IPS-20b (cell line): ENCODE measurements around the gene REV3L.

ENCODE experiments used
- H3K27ac ChIP-seq: one replicate; pipeline ENCODE4 v1.5.1; 2013; ENCODE audit warnings: low read length
- H3K27me3 ChIP-seq: 2 replicates; pipeline ENCODE4 v1.6.1; 2013; ENCODE audit warnings: mild to moderate bottlenecking, low read length, inconsistent platforms; ENCODE audit not compliant: insufficient read depth
- H3K36me3 ChIP-seq: 2 replicates; pipeline ENCODE4 v1.6.1; 2013; ENCODE audit warnings: low read depth, mild to moderate bottlenecking, inconsistent platforms, low read length, moderate library complexity; ENCODE audit not compliant: insufficient read depth
- H3K4me1 ChIP-seq: 2 replicates; pipeline ENCODE4 v1.6.1; 2013; ENCODE audit warnings: mild to moderate bottlenecking, control low read depth, inconsistent platforms, low read length, moderate library complexity; ENCODE audit not compliant: insufficient read depth
- H3K4me3 ChIP-seq: 2 replicates; pipeline ENCODE4 v1.5.1; 2013; ENCODE audit warnings: mild to moderate bottlenecking, low read length, inconsistent platforms
- H3K9ac ChIP-seq: 2 replicates; pipeline ENCODE4 v1.6.1; 2013; ENCODE audit warnings: low read depth, mild to moderate bottlenecking, inconsistent platforms, low read length, moderate library complexity
- H3K9me3 ChIP-seq: 2 replicates; pipeline ENCODE4 v1.6.1; 2013; ENCODE audit warnings: mild to moderate bottlenecking, low read depth, low read length, inconsistent platforms; ENCODE audit not compliant: insufficient read depth

Gene REV3L

DNA sequence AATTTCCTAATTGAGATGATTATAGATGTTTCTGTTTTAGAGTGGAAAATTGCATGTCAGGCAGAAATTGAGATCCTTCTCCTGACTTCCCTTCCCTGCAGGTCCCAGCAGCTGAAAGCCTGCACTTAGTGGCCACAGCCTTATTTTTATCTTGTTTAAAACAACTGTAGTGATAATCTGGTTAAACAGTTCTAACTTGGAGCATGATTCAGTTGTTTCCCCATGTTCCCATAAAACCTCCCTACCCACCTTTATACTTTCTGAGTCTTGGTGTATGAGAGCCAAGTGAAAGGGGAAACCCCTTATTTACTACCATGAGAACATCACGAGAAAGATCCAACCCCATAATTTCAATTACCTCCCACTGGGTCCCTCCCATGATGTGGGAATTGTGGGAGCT lies 200.5 kb downstream of the REV3L start:
- no peak overlapping the region for H3K27ac ChIP-seq
- H3K4me1 ChIP-seq: 0 out of 2 replicates have a peak, but pooled peaks cover 3% of the 10 kb centered on the region
- peaks cover 8% of the 10 kb centered on the region for H3K9me3 ChIP-seq
- no peaks in the 10 kb centered on the region for H3K27me3 ChIP-seq
- H3K9ac ChIP-seq: no peak overlapping the region
- H3K4me3 ChIP-seq: no peak overlapping the region
- peaks cover 35% of the 10 kb centered on the region for H3K36me3 ChIP-seq

DNA sequence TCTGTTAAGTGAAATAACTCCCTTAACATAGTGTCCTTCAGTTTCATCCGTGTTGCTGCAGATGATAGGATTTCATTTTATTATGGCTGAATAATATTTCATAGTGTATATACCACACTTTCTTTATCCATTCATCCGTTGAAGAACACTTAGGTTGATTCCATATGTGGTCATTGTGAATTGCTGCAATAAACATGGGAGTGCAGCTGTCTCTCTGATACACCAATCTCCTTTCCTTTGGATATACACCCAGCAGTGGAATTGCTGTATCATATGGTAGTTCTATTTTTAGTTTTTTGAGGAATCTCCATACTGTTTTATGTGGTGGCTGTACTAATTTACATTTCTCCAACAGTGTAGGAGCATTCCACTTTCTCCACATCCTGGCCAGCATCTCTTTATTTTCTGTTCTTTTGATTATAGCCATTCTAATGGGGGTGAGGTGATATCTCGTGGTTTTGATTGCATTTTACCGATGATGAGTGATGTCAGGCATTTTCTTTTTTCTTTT lies 202.5 kb downstream of the REV3L start:
- Histone ChIP-seq H3K27ac (no peak overlapping the region), H3K36me3 (peaks cover 53% of the 10 kb centered on the region), H3K27me3 (no peaks in the 10 kb centered on the region), H3K9ac (no peak overlapping the region), H3K4me3 (no peak overlapping the region), H3K9me3 (peaks cover 8% of the 10 kb centered on the region), H3K4me1 (no peaks in the 10 kb centered on the region)

DNA sequence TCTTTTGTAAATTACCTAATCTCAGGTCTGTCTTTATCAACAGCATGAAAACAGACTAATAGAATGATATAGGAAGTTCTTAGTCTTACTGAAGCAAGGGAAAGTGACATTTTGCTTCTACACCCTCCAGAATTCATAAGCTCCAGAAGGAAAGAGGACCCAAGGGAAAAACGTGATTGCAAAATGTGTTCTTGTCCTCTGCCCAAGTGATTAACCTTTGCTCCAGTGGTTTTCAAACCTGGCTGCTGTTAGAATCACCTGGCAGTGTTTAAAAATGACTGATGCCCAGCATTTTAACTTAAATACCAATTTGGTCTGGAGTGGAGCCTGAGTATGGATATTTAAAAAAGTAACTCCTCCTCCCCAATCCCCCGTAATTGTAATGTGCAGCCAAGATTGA lies 204.3 kb downstream of the REV3L start:
- Histone ChIP-seq H3K9me3 (peaks cover 8% of the 10 kb centered on the region), H3K9ac (no peak overlapping the region), H3K27me3 (no peaks in the 10 kb centered on the region), H3K4me1 (no peaks in the 10 kb centered on the region), H3K4me3 (no peak overlapping the region), H3K27ac (no peak overlapping the region), H3K36me3 (peaks cover 63% of the 10 kb centered on the region)

DNA sequence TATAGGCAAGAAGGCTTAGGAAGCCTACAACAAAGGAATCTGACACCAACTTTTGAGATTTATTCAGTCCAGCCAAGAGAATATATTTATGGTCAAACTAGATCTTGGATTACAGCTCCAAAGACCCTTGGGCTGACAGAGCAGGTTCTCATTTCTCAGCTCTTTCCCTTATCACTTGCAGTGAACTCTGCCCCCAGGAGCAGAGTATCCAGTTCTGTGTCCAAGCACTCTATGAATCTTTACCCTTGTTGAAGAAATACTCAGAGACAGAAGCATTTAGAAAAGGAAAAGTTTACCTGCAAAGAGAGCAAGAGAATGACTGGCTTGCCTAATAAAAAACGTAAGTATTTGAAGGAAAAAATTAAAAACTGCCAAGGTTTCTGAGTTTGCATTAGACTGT lies 205.2 kb downstream of the REV3L start:
- Histone ChIP-seq H3K9ac (no peak overlapping the region), H3K36me3 (peaks cover 70% of the 10 kb centered on the region), H3K27ac (no peak overlapping the region), H3K9me3 (peaks cover 5% of the 10 kb centered on the region), H3K27me3 (no peaks in the 10 kb centered on the region), H3K4me3 (no peak overlapping the region), H3K4me1 (no peaks in the 10 kb centered on the region)

DNA sequence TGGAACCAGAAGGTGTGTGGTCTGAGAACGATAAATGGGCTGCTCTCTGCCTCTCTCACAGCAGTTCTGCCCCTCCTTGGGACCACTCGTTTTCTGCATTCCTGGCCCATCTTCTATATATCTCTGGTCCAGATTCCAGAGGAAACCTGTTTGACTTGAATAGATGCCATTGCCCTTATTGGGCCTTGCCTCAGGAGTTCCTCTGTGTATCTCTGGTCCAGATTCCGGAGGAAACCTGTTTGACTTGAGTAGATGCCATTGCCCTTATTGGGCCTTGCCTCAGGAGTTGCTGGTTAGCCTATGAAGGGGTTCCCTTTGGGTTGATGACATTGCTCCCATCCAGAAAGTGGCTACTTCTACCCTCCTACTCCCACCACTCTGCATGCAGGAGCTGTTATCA lies 206.3 kb downstream of the REV3L start:
- H3K4me1 ChIP-seq: no peaks in the 10 kb centered on the region
- H3K9me3 ChIP-seq: no peaks in the 10 kb centered on the region
- H3K36me3 ChIP-seq: peaks cover 65% of the 10 kb centered on the region

DNA sequence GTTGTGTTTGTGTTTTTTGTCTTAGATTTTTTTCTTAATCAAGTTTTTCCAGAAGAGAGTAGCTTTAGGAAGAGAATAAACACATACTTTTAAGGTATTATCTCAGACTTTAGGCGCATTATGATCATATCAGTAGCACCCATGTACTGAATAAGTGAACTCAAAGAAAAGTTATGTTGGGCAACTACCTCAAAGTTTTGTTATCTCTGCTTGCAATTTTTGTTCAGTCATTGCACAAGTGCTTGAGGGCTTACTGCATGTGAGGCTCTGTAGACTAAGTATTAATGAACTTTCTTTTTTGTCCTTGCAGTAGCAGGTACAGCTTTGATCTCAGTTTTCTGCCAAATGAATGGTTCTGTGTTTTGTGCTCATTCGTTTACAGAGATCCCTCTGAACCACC lies 206.7 kb downstream of the REV3L start:
- Histone ChIP-seq H3K4me1 (no peaks in the 10 kb centered on the region), H3K36me3 (peaks cover 65% of the 10 kb centered on the region), H3K27ac (no peak overlapping the region), H3K4me3 (no peak overlapping the region), H3K9me3 (no peaks in the 10 kb centered on the region), H3K9ac (no peak overlapping the region), H3K27me3 (no peaks in the 10 kb centered on the region)

More for the DNA sequence above, 206.3 kb downstream of the REV3L start:
- Histone ChIP-seq H3K27me3 (no peaks in the 10 kb centered on the region), H3K9ac (no peak overlapping the region), H3K4me3 (no peak overlapping the region), H3K27ac (no peak overlapping the region)

DNA sequence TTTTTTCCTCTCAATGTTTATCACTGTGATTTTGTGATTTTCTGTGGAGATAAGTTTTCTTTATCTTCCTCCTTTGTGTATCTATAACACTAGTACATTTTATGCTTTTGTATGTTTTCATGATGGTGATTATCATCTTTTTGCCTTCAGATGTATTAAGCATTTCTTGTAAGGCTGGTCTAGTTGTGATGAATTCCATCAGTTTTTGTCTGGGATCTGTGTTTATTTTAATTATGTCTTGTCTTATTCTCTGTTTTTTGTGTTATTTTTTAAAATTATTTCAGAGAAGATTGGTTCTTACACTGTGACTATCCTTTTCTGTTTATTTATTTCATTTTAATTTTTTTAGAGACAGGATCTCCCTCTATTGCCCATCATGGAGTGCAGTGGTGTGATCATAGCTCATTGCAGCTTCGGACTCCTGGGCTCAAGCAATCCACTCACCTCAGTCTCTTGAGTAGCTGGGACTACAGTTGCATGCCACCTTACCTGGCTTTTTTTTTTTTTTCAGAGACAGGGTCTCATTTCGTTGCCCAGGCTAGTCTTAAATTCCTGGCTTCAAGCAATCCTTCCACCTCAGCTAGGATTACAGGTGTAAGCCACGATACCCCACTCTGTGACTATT lies 208.3 kb downstream of the REV3L start:
- no peak overlapping the region for H3K27ac ChIP-seq
- H3K27me3 ChIP-seq: no peaks in the 10 kb centered on the region
- no peaks in the 10 kb centered on the region for H3K9me3 ChIP-seq
- no peaks in the 10 kb centered on the region for H3K4me1 ChIP-seq
- H3K4me3 ChIP-seq: no peak overlapping the region
- peaks cover 60% of the 10 kb centered on the region for H3K36me3 ChIP-seq
- no peak overlapping the region for H3K9ac ChIP-seq

DNA sequence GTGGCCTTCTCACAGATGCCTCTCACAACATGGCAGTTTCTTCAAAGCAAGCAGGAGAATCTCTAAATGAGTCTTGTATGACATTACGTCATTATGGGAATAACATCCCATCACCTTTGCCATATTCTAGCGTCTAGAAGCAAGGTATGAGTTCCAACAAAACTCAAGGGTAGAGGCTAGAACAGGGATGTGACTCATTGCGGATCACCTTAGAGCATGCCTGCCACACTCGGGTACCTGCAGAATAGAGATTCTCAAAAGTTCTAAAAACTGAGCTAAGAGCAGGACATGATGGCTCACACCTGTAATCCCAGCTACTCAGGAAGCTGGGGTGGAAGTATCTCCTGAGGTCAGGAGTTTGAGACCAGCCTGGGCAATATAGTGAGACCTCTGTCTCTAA lies 212.9 kb downstream of the REV3L start:
- H3K9ac ChIP-seq: no peak overlapping the region
- no peak overlapping the region for H3K27ac ChIP-seq
- H3K36me3 ChIP-seq: peaks cover 53% of the 10 kb centered on the region

DNA sequence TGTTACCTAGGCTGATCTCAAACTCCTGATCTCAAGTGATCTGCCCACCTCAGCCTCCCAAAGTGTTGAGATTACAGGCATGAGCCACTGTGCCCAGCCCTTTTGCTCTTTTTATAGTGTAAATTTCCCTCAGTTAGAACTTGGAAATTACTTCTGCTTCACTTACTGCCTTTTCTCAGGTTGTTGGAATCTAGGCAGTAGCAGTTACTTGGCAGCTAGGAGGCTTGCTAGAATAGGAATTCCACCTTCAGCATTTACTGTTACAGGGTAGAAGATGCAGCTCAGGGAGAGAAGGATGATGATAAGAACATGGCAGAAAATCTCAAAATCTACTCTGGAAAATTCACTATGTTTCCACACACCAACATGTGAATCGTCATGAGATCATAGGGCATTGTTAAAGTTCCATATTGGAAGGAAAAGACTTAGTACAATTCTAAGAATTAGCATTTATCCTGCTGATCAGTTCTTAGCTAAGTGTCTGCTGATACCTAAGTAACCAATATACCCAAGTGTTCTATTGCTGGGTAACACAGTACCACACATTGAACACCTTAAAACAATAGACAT lies 213.5 kb downstream of the REV3L start:
- H3K9me3 ChIP-seq: no peaks in the 10 kb centered on the region
- no peaks in the 10 kb centered on the region for H3K4me1 ChIP-seq
- peaks cover 47% of the 10 kb centered on the region for H3K36me3 ChIP-seq
- no peak overlapping the region for H3K9ac ChIP-seq
- H3K4me3 ChIP-seq: no peak overlapping the region
- no peaks in the 10 kb centered on the region for H3K27me3 ChIP-seq
- H3K27ac ChIP-seq: no peak overlapping the region

More for the DNA sequence above, 212.9 kb downstream of the REV3L start:
- no peaks in the 10 kb centered on the region for H3K4me1 ChIP-seq
- no peak overlapping the region for H3K4me3 ChIP-seq
- H3K9me3 ChIP-seq: no peaks in the 10 kb centered on the region
- no peaks in the 10 kb centered on the region for H3K27me3 ChIP-seq

DNA sequence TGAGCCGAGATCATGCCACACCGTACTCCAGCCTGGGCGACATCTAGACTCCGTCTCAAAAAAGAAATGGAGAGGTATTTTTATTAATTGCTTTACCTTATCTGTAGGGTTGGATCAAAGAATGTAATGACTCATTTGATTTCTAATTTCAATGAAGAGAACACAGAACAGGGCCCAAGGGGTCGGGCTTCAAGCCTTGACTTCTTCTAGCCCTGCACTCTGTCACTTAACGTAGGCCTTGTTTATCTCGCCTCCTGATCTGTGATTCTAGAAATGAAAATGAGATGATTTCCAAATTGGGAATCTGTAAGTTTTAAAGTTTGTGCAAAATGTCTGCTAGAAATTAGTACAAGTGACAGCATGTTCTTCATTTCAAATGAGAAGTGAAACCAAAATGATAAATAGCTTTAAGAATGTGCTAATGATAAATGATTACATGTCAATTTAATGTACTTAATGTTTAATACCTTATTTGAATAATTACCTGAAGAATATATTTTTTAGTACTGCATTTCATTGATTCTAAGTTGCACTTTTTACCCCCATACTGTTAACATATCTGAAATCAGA lies 215.2 kb downstream of the REV3L start:
- H3K27ac ChIP-seq: no peak overlapping the region
- no peaks in the 10 kb centered on the region for H3K27me3 ChIP-seq
- H3K9ac ChIP-seq: no peak overlapping the region
- H3K4me3 ChIP-seq: no peak overlapping the region
- H3K4me1 ChIP-seq: no peaks in the 10 kb centered on the region
- peaks cover 45% of the 10 kb centered on the region for H3K36me3 ChIP-seq
- no peaks in the 10 kb centered on the region for H3K9me3 ChIP-seq

DNA sequence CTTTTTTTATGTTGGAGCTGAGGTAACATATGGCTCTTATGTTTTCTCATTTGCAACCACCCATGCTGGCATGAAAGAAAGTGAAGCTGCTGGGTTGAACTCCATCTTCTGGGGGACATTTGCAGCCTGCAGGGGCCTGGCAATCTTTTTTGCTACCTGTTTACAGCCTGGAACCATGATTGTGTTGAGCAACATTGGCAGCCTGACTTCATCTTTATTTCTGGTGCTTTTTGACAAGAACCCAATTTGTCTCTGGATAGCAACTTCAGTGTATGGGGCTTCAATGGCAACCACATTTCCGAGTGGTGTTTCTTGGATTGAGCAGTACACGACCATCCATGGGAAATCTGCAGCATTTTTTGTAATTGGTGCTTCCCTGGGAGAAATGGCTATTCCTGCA lies 216.7 kb downstream of the REV3L start:
- H3K4me1 ChIP-seq: no peaks in the 10 kb centered on the region
- peaks cover 45% of the 10 kb centered on the region for H3K36me3 ChIP-seq
- no peak overlapping the region for H3K27ac ChIP-seq
- no peak overlapping the region for H3K4me3 ChIP-seq
- H3K9me3 ChIP-seq: no peaks in the 10 kb centered on the region
- H3K27me3 ChIP-seq: no peaks in the 10 kb centered on the region
- no peak overlapping the region for H3K9ac ChIP-seq

DNA sequence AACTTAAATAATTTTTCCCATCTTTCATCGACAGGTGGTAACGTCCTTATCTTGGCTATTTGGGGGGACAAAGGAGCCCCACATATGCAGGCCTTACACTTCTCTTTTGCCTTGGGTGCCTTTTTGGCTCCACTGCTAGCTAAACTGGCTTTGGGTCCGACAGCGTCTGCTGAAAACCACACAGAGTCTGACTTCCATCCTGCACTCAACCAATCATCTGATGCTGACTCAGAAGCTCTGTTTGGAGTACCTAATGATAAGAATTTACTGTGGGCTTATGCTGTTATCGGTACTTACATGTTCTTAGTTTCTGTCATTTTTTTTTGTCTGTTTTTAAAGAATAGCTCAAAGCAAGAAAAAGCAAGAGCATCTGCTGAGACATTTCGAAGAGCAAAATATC lies 217.2 kb downstream of the REV3L start:
- H3K27ac ChIP-seq: no peak overlapping the region
- H3K9ac ChIP-seq: no peak overlapping the region
- no peaks in the 10 kb centered on the region for H3K27me3 ChIP-seq
- peaks cover 45% of the 10 kb centered on the region for H3K36me3 ChIP-seq
- H3K9me3 ChIP-seq: no peaks in the 10 kb centered on the region
- no peak overlapping the region for H3K4me3 ChIP-seq
- H3K4me1 ChIP-seq: no peaks in the 10 kb centered on the region
